H9 (cell line): ENCODE data around the gene ABCG1. TPM values are rescaled to one million over a fixed set of nuclear protein-coding genes. Genes with fewer than 3 reads are reported as not detected.
A peak's percentile ranks its signal among the peaks of the same experiment; 100 is the strongest.

Experiments
- DNase-seq: peaks from one replicate; pipeline ENCODE4 v3.0.0-alpha.2; 2017
- H2AFZ ChIP-seq: one replicate; pipeline ENCODE4 v1.6.1; 2013; ENCODE audit warnings: mild to moderate bottlenecking, low read length, control low read depth, moderate library complexity
- H2AK5ac ChIP-seq: 2 replicates; pipeline ENCODE4 v1.6.1; 2013; ENCODE audit warnings: low read length, control low read depth, mixed read lengths; ENCODE audit not compliant: insufficient read length
- H2BK120ac ChIP-seq: one replicate; pipeline ENCODE4 v1.6.1; 2013; ENCODE audit warnings: low read depth, mild to moderate bottlenecking, low read length, control low read depth, inconsistent platforms; ENCODE audit not compliant: poor library complexity, severe bottlenecking
- H2BK12ac ChIP-seq: 2 replicates; pipeline ENCODE4 v1.6.1; 2013; ENCODE audit warnings: low read length, control low read depth, mixed read lengths, low read depth; ENCODE audit not compliant: insufficient read length
- H2BK15ac ChIP-seq: 2 replicates; pipeline ENCODE4 v1.6.1; 2013; ENCODE audit warnings: low read depth, low read length, control low read depth
- H2BK20ac ChIP-seq: one replicate; pipeline ENCODE4 v1.6.1; 2013; ENCODE audit warnings: low read depth, mild to moderate bottlenecking, low read length, control low read depth, inconsistent platforms; ENCODE audit not compliant: poor library complexity, severe bottlenecking
- H2BK5ac ChIP-seq: 2 replicates; pipeline ENCODE4 v1.6.1; 2013; ENCODE audit warnings: low read length, control low read depth, mixed read lengths; ENCODE audit not compliant: insufficient read length
- H3K14ac ChIP-seq: 2 replicates; pipeline ENCODE4 v1.6.1; 2013; ENCODE audit warnings: low read length, control low read depth; ENCODE audit not compliant: insufficient read depth
- H3K18ac ChIP-seq: 2 replicates; pipeline ENCODE4 v1.6.1; 2013; ENCODE audit warnings: low read depth, mild to moderate bottlenecking, mixed read lengths, low read length, control low read depth; ENCODE audit not compliant: insufficient read length
- H3K23ac ChIP-seq: 2 replicates; pipeline ENCODE4 v1.6.1; 2013; ENCODE audit warnings: low read length, control low read depth, mixed read lengths, low read depth; ENCODE audit not compliant: insufficient read length
- H3K23me2 ChIP-seq: 2 replicates; pipeline ENCODE4 v1.6.1; 2013; ENCODE audit warnings: low read depth, mild to moderate bottlenecking, mixed read lengths, low read length, control low read depth; ENCODE audit not compliant: insufficient read length, poor library complexity, severe bottlenecking
- H3K27ac ChIP-seq: 2 replicates; pipeline ENCODE4 v1.5.1; 2013; ENCODE audit warnings: low read length, control low read depth, mixed read lengths, low read depth; ENCODE audit not compliant: insufficient read length
- H3K27me3 ChIP-seq: 2 replicates; pipeline ENCODE4 v1.6.1; 2013; ENCODE audit warnings: low read length, control low read depth, inconsistent platforms; ENCODE audit not compliant: insufficient read depth
- H3K4ac ChIP-seq: 2 replicates; pipeline ENCODE4 v1.6.1; 2013; ENCODE audit warnings: low read depth, mild to moderate bottlenecking, control low read depth, inconsistent platforms, low read length, moderate library complexity
- H3K4me1 ChIP-seq: 2 replicates; pipeline ENCODE4 v1.6.1; 2013; ENCODE audit warnings: low read length, control low read depth, inconsistent platforms; ENCODE audit not compliant: insufficient read depth
- H3K4me2 ChIP-seq: 2 replicates; pipeline ENCODE4 v1.6.1; 2013; ENCODE audit warnings: low read length, control low read depth, mixed read lengths; ENCODE audit not compliant: insufficient read length, insufficient read depth
- H3K56ac ChIP-seq: 2 replicates; pipeline ENCODE4 v1.6.1; 2013; ENCODE audit warnings: low read depth, mild to moderate bottlenecking, mixed read lengths, low read length, control low read depth; ENCODE audit not compliant: insufficient read length
- H3K79me1 ChIP-seq: 2 replicates; pipeline ENCODE4 v1.6.1; 2013; ENCODE audit warnings: low read depth, mild to moderate bottlenecking, moderate library complexity, low read length, control low read depth, inconsistent platforms; ENCODE audit not compliant: insufficient read depth, poor library complexity, severe bottlenecking
- H3K79me2 ChIP-seq: 2 replicates; pipeline ENCODE4 v1.6.1; 2013; ENCODE audit warnings: low read length, control low read depth, inconsistent platforms; ENCODE audit not compliant: insufficient read depth
- H3K9ac ChIP-seq: 2 replicates; pipeline ENCODE4 v1.6.1; 2013; ENCODE audit warnings: low read length, control low read depth, mixed read lengths; ENCODE audit not compliant: insufficient read length; ENCODE audit errors: extremely low read depth
- H3K9me3 ChIP-seq: one replicate; pipeline ENCODE4 v1.6.1; 2013; ENCODE audit warnings: low read depth, low read length, inconsistent platforms; ENCODE audit not compliant: control insufficient read depth
- H3T11ph ChIP-seq: one replicate; pipeline ENCODE4 v1.6.1; 2013; ENCODE audit warnings: mild to moderate bottlenecking, low read length, control low read depth, inconsistent platforms
- H4K20me1 ChIP-seq: one replicate; pipeline ENCODE4 v1.6.1; 2013; ENCODE audit not compliant: control insufficient read depth, insufficient read length, insufficient read depth
- H4K5ac ChIP-seq: 2 replicates; pipeline ENCODE4 v1.6.1; 2013; ENCODE audit warnings: low read depth, mild to moderate bottlenecking, mixed read lengths, low read length, control low read depth; ENCODE audit not compliant: insufficient read length
- H4K8ac ChIP-seq: replicated peaks from 2 replicates; pipeline ENCODE4 v1.6.1; 2013; ENCODE audit warnings: low read length, control low read depth, mixed read lengths, low read depth; ENCODE audit not compliant: insufficient read length
- H4K91ac ChIP-seq: 2 replicates; pipeline ENCODE4 v1.6.1; 2013; ENCODE audit warnings: low read depth, mild to moderate bottlenecking, moderate library complexity, mixed read lengths, low read length, control low read depth; ENCODE audit not compliant: insufficient read length
- H3K27ac Mint-ChIP-seq, 3 experiments: 2 replicates in 2 of 3; 3 replicates in 1 of 3; pipeline ENCODE4 v1.8.0; 2020 to 2021; ENCODE audit warnings: mixed read lengths in 3 of 3, mild to moderate bottlenecking in 1 of 3, moderate library complexity in 1 of 3
- H3K27me3 Mint-ChIP-seq: 2 replicates; pipeline ENCODE4 v1.8.0; 2021; ENCODE audit warnings: low read depth, mild to moderate bottlenecking, moderate library complexity, mixed read lengths
- H3K36me3 Mint-ChIP-seq, 3 experiments: 2 replicates in 2 of 3; 3 replicates in 1 of 3; pipeline ENCODE4 v1.8.0; 2020 to 2021; ENCODE audit warnings: low read depth in 3 of 3, mixed read lengths in 3 of 3; ENCODE audit not compliant: insufficient read depth in 1 of 3
- H3K4me1 Mint-ChIP-seq, 2 experiments: 2 replicates each; pipeline ENCODE4 v1.8.0; 2020; ENCODE audit warnings: mixed read lengths in 2 of 2
- H3K4me3 Mint-ChIP-seq, 2 experiments: 2 replicates in 1 of 2; 3 replicates in 1 of 2; pipeline ENCODE4 v1.8.0; 2020 to 2021; ENCODE audit warnings: mild to moderate bottlenecking in 2 of 2, mixed read lengths in 2 of 2, moderate library complexity in 1 of 2
- H3K9me3 Mint-ChIP-seq, 2 experiments: 2 replicates in 1 of 2; 3 replicates in 1 of 2; pipeline ENCODE4 v1.8.0; 2020; ENCODE audit warnings: mild to moderate bottlenecking in 2 of 2, mixed read lengths in 2 of 2, moderate library complexity in 1 of 2
- CTCF ChIP-seq: fragments of 200-600 bp; sonication (generic); conservative IDR thresholded peaks from 3 replicates; pipeline ENCODE4 v1.8.0; 2021; ENCODE audit warnings: antibody characterized with exemption, mild to moderate bottlenecking
- WGBS: extraction: QIAGEN DNeasy Blood & Tissue Kit; methylation state at CpG from one replicate; pipeline ENCODE4 v1.1.7; 2013; ENCODE audit warnings: missing lambda C conversion rate, low lambda C conversion rate, mixed read lengths; ENCODE audit not compliant: insufficient read length; ENCODE audit errors: extremely low coverage; 5-methylcytosine and 5-hydroxymethylcytosine counted together
- total RNA-seq: library from RNA; stranded (reverse); gene quantifications from 2 replicates; pipeline ENCODE4 v1.2.1, GENCODE V29; 2021

ABCG1 gene
- total RNA-seq, 1 experiment from 2014 or later, result 0.83 TPM

GRCh38 chr21:42278451-42279149 is 59.7 kb downstream of the ABCG1 start:
- Mint-ChIP-seq H3K27ac (peak overlapping the region in 2 of 3 experiments; percentile 34 to 57; a peak in 2 of 7 replicates), H3K36me3 (no peaks in the 10 kb centered on the region), H3K27me3 (no peaks in the 10 kb centered on the region), H3K4me1 (peaks cover 5 to 9% of the 10 kb centered on the region in 2 experiments; a peak in 3 of 4 replicates), H3K9me3 (no peaks in the 10 kb centered on the region), H3K4me3 (no peak overlapping the region)
- Histone ChIP-seq H3K9me3 (no peaks in the 10 kb centered on the region), H2BK15ac (no peak overlapping the region), H3K4ac (no peak overlapping the region), H3K27me3 (no peaks in the 10 kb centered on the region; the same call in 1 of the 2 replicates), H4K5ac (no peak overlapping the region), H3K4me1 (no peaks in the 10 kb centered on the region), H3K14ac (no peak overlapping the region), H3K4me2 (no peak overlapping the region), H4K20me1 (no peaks in the 10 kb centered on the region), H3K23ac (no peak overlapping the region), H3K79me2 (no peaks in the 10 kb centered on the region), H4K8ac (no peak overlapping the region), H2AFZ (no peak overlapping the region), H3K79me1 (no peaks in the 10 kb centered on the region), H2AK5ac (no peak overlapping the region), H2BK12ac (no peak overlapping the region), H3K18ac (no peak overlapping the region), H3T11ph (no peak overlapping the region), H4K91ac (no peak overlapping the region), H3K23me2 (no peaks in the 10 kb centered on the region), H3K9ac (no peak overlapping the region), H3K56ac (no peak overlapping the region), H3K27ac (no peak overlapping the region), H2BK20ac (no peak overlapping the region), H2BK5ac (no peak overlapping the region), H2BK120ac (no peak overlapping the region)
- TF ChIP-seq CTCF, result no peak
- WGBS, result no CpG with 5 or more reads among the region's 19 CpGs
- DNase-seq, result no peak
